OCI-M1 (cell line): Measurements from ENCODE around the gene GPRC5D.

Experiments used
- DNase-seq: peaks from one replicate; lab custom pipeline; 2025; lab: John Stamatoyannopoulos, UW

GPRC5D gene

DNA sequence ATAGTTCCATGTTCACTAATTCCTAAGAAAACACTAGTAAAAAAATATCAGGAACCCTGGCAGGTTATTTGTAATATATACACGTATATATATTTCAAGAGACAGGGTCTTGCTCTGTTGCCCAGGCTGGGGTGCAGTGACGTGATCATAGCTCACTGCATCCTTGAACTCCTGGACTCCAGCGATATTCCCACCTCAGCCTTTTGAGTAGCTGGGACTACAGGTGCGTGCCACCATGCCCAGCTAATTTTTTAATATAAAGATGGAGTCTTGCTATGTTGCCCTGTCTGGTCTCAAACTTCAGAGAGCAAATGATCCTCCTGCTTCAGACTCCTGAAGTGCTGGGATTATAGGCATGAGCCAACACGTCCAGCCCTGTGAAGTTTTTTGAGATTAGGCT, 44.4 kb downstream of the GPRC5D start:
- DNase-seq, result no peak

DNA sequence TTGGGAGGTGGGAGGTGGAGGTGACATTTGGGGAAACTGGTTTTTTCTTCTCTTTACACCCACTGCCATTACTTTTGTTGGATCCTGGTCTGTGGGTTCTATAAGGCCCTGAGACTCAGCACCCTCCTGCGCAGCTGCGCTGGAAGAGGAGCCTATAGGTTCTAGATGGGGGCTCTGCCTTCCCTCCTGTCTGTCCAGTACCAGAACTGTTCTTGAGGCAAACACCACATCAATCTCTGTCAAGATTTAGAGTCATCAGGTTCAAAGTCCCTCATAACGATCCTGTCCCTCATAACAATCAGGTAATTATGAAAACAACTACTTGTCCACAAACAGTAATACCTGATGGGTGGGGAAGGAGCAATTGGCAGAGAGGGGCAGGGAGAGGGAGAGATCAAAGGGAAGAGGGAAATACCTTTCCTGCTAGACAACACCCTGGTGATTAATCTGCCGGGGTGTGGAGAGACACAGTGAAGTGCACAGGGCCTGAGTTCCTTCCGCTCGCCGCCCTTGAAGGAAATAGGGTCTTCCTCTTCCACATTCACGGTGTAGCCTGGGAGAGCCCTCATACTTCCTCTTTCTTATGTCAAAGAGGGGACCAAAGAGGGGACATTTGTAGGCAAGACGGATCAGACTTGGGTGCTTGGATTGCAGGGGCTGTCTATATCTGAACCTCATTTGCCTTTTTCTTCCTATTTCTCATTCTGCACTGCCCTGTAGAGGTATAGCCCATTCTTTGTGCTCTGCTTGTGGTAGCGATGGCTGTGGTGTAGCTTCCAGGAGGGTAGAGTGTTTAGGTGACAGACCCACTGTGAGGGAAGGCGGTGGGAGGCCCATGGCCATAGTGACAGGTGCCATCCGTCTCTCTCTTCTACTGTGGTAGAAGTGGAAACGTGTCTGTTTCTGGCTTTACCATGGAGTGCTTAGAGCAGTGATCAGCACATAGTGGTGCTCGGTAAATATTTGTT, 48.0 kb downstream of the GPRC5D start:
- DNase-seq, result no peak

DNA sequence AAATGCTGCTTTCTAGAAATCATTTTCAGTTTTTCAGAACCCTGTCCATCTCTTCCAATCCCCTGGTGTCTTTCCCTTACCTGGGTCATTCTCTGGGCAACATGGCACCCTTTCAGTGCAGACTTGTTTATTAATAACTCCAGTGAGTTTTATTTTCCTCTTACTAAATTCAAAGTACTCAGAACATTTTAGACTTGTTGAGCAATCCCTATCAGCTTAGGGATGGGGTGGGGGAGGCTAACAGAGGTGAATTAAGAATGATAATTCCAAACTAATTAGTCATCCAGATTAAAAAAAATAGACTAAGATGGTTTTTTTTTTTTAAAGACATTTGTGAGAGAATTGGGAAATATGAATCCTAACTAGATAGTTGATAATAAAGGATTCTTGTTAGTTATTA, 49.9 kb downstream of the GPRC5D start:
- no peak for DNase-seq

DNA sequence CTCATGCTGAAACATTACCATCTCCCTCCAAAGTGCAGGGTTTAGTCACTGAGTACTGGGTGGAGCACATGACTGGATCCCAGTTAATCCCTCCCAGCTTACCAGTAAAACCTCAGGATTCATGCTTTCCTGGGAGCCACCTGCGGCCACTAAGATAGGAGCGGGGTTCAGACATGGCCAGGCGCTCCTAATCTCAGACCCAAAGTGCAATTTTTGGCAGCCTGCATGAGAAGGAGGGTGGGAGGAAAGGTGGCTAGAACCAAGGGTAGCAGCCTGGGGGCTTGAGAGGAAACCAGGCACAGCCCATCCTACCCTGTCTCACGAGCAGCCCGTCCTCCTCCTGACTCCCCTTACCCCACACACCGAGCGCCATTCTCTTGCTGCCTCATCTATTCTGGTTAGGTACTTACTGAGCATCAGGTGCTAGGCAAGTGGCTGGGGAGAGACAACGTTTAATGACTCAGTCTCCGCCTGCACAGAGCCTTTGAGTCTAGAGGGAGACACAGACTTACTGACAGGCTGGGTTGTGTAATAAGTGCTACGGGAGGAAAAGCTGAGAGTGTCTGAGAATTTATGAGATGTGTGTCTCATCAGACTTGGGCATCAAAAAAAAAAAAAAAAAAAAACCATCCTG, 50.7 kb downstream of the GPRC5D start:
- no peak for DNase-seq

DNA sequence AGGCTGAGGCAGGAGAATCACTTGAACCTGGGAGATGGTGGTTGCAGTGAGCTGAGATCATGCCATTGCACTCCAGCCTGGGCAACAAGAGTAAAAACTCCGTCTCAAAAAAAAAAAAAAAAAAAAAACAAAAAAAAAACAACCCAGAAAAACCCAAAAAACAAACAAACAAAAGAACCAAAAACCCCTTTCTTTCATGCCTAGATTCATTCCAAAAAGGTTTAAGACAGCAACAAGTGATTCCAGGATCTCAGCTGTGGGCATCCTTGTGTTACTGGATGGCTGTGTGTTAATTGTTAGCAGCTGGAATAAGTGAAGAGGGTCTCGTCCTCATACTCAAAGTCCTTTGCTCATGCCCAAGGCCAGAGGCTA, 51.2 kb downstream of the GPRC5D start:
- no peak for DNase-seq

DNA sequence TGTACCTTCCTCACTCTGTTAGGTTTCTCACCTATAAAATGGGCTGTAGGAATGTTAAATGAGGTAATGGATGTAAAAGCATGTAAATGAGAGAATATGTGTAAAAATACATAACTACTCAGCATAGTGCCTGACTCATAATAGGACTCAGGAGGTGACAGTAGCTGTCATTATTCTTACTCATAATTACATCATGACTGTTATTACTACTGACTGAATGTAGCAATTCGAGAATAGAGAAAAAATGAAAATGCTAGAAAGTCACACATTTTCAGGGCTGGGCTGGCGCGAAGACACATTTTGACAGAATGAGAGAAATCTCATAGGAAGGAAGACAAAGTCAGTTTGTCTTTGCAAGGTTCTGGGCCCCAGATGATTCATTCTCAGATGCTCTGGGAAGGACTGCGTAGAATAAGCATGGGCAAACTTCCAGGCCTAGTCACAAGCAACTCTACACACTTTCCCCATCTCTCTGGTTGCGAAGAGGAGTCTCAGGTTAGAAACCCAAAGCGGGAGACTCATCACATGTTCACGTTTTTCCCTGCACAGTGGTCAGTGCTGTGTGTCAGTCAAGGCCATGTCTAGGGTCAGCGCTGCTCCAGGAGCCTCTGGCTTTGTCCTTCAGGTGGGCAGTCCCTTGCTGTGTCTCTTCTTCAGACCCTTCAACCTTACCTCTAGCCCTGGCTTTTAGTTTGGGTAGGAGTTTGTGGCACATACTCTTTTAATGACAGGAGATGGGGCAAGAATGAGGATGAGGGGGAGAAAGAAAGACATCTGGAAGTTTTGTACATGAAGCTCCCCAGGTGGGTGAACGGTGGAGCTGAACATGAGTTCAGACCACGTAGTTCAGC, 52.2 kb downstream of the GPRC5D start:
- DNase-seq, result no peak

DNA sequence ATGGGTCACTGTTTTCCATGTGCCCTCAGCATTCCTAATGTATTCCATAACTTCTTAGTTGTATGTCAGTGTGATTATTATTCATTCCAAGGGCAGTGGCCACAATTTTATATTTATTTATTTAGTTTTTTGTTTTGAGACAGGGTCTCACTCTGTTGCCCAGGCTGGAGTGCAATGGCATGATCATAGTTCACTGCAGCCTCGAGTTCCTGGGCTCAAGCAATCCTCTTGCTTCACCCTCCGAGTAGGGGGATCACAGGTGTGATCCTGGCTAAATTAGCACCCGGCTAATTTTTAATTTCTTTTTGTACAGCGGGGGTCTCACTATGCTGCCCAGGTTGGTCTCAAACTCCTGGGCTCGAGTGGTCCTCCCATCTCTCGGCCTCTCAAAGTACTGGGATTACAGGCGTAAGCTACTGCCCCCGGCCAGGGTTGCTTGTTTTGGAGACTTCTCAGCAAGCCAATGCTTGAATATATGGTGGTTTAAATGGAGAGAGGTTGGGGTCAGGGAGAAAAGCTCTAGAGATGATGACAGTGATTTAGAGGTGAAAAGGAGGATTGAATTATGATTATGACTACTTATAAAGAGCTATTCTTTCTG, 53.0 kb downstream of the GPRC5D start:
- DNase-seq, result no peak

DNA sequence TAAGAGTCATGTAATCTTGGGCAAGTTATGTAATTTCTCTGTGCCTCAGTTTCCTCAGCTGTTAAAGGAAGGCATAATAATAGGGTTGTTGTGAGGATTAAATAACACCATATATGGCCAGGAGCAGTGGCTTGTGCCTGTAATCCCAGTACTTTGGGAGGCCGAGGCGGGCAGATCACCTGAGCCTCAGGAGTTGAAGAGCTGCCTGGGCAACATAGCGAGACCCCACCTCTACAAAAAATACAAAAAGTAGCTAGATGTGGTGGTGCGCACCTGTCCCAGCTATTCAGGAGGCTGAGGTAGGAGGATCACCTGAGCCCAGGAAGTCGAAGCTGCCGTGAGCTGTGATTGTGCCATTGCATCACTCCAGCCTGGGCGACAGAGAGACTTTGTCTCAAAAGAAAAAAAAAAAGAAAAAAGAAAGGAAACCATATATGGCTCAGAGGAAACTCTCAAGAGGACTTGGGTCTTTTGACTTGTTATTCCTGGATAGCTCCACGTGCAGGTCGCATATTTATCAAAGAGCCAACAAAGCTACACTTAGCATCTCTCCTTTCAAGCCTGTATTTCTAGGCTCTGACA, 53.7 kb downstream of the GPRC5D start:
- DNase-seq, result no peak

DNA sequence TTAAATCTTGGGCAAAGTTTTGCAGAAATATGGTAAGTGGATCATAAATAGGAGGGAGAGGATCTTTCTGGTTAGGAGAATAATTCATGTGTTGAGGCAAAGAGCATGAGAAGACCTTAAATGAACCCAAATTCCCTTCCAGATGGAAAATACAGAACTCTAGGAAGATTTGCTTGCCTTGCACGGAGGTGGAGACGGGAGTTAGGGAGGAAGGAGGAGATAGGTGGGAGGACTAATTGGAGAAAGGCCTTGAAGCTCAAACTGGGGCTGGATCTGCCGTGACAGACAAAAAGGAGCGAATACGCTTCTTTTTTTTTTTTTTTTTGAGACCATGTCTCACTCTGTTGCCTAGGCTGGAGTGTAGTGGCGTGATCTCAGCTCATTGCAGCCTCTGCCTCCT, 54.7 kb downstream of the GPRC5D start:
- no peak for DNase-seq

DNA sequence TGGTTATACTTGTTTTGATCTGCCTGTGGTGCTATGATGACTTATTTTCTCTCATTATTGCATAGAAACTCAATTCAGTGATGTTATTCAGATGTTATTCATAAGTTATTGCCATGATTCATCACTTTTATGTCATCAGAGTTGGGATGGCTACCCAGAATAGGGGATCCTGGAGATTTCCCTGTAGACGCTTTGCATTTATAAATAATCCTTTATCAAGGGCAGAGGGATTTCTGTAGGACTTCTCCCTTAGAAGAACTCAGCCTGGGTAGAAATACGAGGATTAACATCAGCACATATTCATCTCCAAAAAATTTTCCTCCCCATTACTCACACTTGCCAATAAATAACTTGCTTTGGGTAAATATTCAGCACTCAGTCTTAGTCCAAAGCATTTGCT, 55.7 kb downstream of the GPRC5D start:
- DNase-seq, result no peak

DNA sequence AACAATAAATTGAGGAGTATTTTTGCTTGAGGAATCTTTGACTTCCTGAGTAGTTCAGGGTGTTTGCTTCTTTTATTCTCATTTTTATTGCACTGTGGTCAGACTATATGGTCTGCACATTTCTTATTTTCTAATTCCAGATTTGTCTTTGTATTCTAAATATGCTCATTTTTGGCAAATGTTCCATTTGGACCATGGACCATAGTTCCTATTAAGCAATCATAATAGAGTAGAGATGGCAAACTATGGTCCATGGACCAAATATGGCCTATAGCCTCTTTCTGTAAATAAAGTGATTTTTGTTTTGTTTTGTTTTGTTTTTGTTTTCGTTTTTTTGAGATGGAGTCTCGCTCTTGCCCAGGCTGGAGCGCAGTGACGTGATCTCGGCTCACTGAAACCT, 58.5 kb downstream of the GPRC5D start:
- no peak for DNase-seq

DNA sequence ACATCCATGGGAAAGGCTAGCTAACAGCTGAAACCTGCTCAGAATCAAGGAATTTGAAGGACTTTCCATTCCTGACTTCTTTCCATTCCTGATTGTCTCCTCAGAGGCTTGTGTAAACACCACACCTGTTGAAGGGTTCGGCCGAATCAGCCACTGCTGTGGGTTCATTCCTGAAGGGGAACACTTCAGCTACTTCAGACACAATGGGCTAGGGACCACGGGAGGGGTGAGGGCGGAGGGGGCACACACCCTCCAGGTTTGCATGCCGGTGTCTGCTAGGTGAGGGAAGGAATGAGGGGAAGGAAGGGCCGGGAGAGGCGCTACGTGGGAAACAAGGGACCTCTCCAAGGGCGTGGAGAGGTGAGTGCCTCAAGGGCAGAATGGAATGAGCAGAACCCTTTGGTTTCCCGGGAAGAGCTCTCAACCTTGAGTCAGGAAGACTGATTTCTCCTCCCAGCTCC, 59.3 kb downstream of the GPRC5D start:
- no peak for DNase-seq

DNA sequence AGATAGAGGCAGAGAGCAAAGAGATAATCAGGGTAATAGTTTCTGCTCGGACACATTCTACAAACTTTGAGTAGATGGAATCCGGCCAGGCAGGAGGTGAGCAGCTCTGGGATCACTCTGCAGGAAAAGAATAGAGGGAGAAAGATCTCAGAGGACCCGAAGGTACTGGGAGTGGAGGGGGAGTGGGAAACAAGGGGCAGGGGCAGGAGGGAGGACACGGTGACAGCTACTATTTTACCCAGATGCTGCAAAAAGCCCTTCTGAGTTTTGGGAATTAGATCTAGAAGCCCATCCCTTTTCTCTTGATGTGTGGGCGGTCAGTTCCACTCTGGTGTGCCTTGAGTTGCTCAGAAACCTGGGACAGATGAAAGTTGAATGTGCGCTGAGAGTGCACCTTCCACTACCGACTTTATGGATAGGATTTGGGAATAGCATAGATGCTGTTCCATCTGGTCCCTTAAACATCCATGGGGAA, 60.1 kb downstream of the GPRC5D start:
- DNase-seq, result no peak

DNA sequence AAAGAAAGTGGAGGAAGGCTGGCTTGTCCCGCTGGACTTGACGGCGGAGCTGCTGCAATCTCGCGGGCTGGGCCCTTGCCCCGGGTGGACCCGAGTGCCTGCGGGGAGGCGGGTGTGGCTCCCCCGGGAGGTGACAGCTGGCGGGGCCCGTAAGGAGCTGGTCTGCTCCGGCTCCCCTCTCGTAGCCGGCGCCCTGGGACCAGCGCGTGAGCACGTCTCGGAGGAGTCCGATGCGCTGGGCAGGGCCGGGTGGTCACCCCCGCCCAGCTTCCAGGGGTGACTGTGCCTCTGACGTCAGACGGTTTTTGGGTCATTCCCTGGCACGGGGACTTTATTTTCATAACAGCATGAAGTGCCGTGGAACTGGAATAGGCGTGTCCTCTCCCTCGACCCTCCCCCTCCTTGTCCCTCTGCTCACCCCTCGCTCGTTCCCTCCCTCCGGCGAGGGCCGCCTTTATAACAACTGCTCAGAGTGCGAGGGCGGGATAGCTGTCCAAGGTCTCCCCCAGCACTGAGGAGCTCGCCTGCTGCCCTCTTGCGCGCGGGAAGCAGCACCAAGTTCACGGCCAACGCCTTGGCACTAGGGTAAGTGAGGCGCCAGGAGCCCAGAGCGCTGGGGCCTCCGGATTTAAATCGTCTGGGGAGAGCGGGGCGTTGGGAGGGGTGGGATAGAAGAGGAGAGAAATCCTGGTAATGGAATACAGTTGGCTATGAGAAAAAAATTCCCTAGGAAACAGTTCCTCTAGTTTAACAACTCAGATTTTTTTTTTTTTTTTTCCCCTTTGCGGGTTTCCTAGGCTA, 60.7 kb downstream of the GPRC5D start, which contains the start of gene GPRC5A:
TSS of gene GPRC5A (plus strand) at position 483 of the 801 bp plus-strand sequence. CDS start 16,688 bp downstream, outside the sequence.
- DNase-seq, result peak; percentile 34
